Measurements from ENCODE around the gene OXLD1.
"Not testable (repeated sequence)": the region's sequence is repeated elsewhere in the genome, so short reads cannot be mapped to it uniquely, and the experiment has no call there.

The OXLD1 gene

GRCh38 chr17:81682565-81683207 lies 16.3 kb upstream of the OXLD1 start:
- no peak for DNase-seq

DNA sequence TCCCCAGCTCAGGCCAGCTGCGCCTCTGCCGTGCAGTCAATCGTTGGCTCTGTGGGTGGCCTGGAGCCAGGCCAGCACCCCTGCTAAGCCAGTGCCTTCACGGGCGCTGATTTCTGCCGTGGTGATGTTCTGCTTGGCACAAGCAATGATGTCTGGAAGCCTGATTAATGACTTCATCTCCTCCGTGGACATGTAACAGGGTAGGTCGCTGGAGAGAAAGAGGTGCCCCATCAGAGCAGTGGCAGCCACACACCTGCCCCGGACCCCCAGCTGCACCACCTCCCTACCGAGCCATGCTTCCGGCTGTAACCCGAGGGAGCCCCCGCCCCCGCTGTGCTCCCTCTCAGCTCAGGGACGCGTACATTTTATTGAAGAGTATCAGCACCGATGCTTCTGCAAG lies 15.3 kb upstream of the OXLD1 start:
- no peak for DNase-seq

DNA sequence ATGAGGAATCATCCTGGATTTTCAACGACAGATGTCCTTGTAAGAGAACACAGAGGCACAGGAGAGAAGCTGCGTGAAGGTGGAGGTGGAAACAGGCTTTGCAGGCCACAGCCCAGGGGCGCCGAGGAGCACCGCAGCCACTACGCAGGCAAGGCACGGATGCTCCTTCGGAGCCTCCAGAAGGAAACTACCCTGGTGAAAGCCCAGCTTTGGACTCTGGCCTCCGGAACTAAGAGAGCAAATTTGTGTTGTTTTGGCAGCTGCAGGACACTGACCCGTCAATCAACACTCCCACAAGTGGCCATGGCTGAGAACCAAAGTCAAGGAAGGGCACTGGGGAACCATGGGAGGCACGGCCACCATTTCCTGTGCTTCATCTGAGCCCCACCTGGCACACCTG lies 13.7 kb upstream of the OXLD1 start:
- no peak for DNase-seq

DNA sequence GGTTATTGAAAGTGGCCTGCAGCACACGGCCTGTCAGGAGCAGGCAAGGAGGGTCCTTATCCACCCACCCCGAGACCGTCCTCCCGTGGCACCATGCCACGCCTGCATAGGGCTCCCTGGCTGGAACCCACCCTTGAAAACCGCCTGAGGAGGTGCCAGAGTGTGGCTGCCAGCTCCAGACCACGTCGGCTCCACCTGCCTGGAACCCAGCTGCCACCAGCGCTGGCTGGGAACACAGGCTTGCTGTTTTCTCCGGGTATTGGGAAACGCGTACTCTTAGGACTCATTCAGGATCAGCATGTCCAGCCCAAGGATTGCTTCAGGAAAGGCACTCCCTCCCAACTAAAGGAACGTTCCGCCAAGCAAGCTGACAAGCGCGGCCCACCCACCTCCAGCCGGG lies 10.5 kb upstream of the OXLD1 start:
- DNase-seq, result no peak

- not testable (repeated sequence) for DNase-seq
Observed at GRCh38 chr17:81675515-81676221, 9.3 kb upstream of the OXLD1 start.

- DNase-seq, result no peak
Observed at GRCh38 chr17:81673561-81674258, 7.3 kb upstream of the OXLD1 start.

GRCh38 chr17:81672954-81673353 lies 6.5 kb upstream of the OXLD1 start:
- no peak for DNase-seq

DNA sequence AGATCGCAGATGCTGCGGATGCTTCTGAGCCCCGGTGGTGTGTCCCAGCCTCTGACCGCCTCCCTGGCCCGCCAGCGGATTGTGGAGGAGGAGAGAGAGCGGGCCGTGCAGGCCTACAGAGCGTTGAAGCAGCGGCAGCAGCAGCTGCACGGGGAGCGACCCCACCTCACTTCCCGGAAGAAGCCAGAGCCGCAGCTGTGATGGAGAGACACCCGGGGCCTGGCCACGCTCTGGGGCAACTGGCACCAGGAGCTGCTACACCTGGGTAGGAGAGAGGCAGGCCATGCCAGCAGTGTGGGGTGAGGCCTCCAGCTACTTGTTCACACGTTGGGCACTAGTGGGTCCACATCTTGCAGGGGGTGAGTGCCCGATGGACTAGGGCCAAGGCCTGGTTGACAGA lies 6.1 kb upstream of the OXLD1 start:
- DNase-seq, result no peak

- no peak for DNase-seq
Observed at GRCh38 chr17:81667754-81668153, 1.3 kb upstream of the OXLD1 start.

- DNase-seq, result no peak
Observed at GRCh38 chr17:81666092-81666341, 388 bp downstream of the OXLD1 start.

GRCh38 chr17:81665205-81666091 lies 957 bp downstream of the OXLD1 start:
- DNase-seq, result peak; percentile 15

DNA sequence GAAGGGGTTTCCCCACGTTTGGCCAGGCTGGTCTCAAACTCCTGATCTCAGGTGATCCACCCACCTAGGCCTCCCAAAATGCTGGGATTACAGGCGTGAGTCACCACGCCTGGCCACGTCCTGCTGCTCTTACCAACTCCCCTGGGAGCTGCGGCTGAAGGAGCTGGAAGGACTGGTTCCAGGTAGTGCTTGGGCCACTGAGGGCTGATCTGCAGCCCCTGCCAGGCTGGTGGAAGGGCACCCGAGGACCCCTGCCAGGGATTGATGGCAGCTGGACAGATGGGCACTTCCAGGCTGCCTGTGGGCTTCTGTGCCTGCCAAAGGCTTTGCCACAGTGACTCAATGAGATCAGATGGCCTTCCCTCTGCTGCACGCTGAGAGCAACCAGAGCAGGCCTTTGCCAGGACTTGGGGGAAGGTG lies 2.3 kb downstream of the OXLD1 start:
- DNase-seq, result no peak

GRCh38 chr17:81662002-81662401 lies 4.4 kb downstream of the OXLD1 start:
- DNase-seq, result no peak

DNA sequence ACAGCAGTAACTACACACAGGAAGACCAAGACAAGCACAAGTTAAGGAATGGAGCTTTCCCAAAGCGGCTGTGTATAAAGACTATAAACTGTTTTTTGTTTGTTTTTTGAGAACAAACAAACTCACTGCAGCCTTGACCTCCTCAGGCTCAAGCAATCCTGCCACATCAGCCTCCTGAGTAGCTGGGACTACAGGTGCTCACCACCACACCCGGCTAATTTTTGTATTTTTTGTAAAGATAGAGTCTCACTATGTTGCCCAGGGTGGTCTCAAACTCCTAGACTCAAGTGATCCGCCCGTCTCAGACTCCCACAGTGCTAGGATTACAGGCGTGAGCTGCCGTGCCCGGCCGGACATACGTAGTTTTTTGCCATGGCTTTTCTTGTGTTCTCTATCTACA lies 6.0 kb downstream of the OXLD1 start:
- DNase-seq, result no peak

GRCh38 chr17:81659038-81659437 lies 7.4 kb downstream of the OXLD1 start:
- no peak for DNase-seq

DNA sequence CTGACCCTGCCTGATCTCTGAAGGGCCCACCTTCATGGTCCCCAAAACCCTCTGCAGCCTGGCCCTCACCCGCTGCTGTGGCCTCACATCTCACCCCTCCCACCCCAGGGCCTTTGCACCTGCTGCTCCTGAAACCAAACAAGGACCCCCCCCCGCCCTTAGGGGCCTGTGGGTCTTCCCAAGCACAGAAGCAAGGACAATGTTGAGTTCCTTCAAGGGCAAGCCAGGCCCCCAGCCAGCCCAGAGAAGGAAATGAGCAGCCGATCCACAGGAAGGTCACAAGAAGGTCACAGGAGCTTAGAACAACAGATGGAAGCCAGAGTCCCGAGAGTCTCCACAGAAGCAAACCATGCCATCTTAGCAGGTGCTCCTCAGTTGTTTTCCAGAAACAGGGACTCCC lies 9.6 kb downstream of the OXLD1 start:
- DNase-seq, result no peak

GRCh38 chr17:81656118-81656743 lies 10.2 kb downstream of the OXLD1 start, which contains the start of gene PDE6G:
Gene PDE6G (minus strand): TSS chr17:81656542. CDS start chr17:81653305, 3,237 bp downstream.
- DNase-seq, result no peak

DNA sequence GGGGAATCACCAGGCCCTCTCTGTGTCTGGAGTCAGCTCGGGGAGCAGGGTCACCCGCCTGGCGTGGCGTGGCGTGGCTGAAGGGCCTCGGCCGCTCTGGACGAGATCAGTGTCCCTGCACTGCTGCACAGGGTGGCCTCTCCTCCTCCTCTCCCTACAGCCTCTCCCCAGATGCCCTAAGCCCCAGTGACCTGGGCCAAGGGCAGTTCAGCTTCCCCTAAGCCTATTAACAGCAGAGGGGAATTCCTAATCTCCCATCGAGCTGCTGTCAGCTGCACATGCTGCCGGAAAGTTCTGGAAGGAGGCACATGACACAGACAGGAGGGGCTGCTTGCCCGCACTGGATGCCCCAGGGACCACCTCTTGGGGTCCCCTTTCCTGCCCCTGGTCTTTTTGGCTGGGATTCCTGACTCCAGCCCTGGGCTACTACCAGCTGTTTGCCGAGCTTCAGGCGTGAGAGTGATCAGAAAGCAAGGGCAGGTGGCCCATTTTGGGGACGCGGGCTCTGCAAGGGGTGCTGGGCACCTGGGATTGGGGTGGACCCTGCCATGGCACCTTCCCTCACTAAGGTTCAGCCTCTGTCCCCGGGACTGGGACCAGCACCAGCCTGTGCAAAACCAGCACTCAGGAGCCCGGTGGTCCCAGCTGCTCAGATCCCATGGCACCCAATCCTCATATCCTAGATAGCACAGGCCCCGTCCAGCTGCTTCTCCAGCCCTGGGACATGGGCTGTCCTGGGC lies 10.9 kb downstream of the OXLD1 start:
- DNase-seq, result no peak

- no peak for DNase-seq
Observed at GRCh38 chr17:81652906-81653771, 13.3 kb downstream of the OXLD1 start.

- DNase-seq, result no peak
Observed at GRCh38 chr17:81651692-81652091, 14.7 kb downstream of the OXLD1 start.

DNA sequence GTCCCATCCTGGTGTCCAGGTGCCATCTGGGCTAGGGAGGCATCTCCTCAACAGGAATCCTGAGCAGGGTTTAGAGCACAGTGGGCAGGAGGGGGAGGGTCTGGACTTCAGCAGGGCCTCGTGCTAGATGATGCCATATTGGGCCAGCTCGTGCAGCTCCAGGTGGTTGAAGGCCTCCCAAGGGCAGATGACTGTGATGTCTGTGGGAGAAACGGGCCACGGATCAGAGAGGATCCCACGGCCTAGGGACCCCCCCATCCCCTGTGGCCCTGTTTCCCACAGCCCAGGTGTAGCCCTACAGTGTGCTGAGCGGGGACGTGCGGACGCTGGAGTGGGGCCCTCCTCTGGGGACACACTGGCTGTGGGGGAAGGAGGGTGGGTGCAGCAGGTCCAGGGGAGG lies 15.5 kb downstream of the OXLD1 start:
- no peak for DNase-seq
